Stimulated activated CD8-positive, alpha-beta memory T cell treated with anti-CD3 and anti-CD28 coated beads, Interleukin-7, amount 100 ng/mL, for 48 hours (primary cell): Measurements from ENCODE around the gene RTN4RL1.

Experiments used
- DNase-seq, 2 donors: peaks; one replicate each; pipeline ENCODE4 v3.0.0-alpha.2; 2020; ENCODE audit warnings: low read depth in 1 of 2; ENCODE audit errors: extremely low read depth in 1 of 2

The RTN4RL1 gene

DNA sequence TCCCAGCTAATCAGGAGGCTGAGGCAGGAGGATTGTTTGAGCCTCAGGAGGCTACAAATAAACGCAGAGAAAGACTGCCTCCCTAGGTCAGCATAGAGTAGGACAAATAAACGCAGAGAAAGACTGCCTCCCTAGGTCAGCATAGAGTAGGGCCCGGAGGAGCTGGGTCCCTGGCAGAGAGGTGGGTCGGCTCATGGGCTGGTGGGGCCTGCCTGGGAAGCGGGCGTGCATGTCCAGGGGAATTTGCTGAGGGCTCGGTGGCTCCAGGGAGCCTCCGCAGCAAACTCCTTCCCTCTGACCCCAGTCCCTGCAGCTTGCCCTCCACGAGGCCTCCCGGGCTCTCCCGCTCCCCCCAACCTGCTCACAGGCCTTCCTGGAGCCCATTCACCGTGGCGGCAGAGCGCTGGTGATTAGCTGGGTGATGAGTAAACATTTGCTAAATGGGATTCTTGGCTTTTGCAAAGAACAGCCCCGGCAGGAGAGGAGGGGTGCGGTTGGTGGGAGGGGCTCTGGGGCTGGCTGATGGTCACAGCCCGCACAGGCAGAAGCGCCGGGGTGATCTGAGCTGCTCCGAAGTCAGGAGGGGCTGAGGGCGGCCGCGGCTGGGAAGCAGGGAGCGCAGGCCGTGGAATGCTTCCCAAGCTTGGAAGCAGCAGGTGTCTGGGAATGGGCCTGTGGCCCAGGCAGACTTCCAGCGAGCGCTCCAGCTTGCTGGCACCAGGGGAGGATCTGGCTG lies 93.1 kb downstream of the RTN4RL1 start:
- no peak for DNase-seq

DNA sequence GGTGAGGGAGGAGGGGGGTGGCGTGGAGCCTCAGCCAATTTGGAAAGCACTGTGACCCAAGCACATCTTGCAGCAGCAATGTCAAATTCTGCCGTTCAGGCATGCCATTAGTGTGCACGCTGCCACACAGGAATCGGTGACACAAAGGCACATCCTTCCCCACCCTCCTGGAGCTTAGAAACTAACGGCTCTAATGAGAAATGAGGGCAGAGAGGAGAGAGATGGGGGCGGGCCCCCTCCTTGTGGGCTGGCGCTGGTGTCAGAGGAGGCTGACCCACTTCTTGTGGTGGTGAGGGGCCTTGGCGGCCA lies 94.8 kb downstream of the RTN4RL1 start:
- DNase-seq, result no peak

DNA sequence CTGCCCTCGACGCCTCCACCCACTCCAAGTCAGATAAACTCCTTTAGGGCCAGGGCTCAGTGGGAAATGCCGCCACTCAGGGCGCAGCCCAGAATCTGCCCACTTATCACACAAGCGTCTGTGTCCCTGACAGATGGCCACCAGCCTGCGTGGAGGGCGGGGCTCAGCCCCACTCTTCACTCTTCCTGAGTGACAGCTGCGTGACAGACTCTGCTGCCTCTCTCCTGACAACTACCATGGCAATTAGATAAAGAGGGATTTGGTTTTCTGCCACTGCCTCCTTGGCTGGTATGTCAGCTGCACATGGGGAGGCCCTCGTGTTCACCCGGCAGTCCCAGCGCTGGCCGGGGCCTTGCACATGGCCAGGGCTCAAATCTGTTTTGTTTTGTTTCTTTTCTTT lies 96.2 kb downstream of the RTN4RL1 start:
- no peak for DNase-seq

DNA sequence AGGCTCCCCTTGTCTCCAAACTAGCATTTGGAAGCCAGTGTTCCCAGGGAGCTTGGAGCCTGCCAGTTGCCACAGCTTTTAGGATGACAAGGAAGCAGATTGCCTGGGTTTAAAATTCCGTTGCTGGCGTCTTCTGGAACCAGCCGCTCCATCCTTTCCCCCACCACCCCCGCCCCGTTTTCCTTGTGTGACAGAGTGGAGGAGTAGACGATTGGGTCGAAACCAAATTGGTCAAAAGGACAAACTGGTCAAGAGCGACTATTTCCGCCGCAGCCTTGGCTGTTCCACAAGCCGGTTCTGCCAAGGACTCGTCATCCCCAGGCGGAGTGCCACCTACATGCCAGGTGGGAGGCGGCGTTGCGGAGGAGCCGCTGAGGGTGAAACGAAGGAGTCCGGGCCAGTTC lies 104.2 kb downstream of the RTN4RL1 start:
- no peak for DNase-seq

DNA sequence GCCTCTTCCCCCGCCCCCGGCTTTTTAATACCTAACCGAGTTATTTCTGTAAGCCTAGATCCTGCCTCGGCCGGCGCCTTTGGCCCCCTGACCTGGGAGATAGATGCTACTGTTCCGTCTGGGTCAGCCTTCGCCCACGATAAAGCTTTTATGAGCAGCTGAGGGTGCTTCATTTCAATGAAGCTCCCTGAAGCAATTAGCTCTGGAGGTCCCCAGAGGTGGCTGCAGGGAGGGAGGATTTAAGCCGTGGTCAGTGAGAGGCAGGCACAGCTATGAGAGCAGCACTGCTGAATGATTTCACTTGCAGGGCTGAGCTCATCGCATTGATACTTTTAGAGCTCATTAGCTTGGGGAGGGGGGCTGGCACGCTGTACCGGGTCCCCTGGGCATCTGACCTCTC lies 105.9 kb downstream of the RTN4RL1 start:
- no peak for DNase-seq

DNA sequence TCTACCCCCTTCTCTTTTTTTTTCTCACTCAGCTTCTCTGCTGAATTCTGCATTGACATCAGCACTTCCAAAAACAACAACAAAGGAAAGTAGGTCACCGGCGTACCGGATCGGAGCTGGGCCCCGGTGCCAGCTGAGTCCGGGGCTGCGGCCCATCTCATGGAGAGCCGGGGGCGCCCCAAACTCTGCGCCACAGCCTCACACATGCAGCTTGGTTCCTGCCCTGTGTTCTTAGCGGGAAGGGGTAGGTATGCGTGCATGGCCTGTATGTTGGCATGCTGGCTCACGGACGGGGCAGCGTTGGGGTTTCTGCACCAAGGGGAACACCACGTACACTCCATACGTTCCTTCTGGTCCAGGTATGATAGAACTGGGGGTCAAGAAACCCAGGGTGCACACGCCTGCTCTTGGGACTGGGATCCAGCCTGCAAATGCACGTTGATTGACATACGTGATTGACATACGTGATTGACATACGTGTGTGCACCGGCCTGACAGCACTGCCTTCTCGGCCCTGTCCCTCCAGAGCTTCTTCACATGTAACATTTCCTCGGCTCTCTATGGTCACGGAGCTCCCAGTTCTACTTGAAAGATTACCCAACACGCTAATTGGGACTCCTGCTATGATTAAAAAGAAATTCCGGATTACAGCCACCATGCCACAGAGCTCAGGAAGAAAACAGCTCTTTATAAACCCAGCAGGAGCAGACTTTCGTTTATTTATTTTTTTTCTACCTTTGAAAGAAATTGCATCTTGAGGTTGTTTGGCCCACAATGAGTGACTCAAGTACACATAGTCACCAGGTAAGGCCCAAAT lies 106.6 kb downstream of the RTN4RL1 start:
- DNase-seq, result no peak

DNA sequence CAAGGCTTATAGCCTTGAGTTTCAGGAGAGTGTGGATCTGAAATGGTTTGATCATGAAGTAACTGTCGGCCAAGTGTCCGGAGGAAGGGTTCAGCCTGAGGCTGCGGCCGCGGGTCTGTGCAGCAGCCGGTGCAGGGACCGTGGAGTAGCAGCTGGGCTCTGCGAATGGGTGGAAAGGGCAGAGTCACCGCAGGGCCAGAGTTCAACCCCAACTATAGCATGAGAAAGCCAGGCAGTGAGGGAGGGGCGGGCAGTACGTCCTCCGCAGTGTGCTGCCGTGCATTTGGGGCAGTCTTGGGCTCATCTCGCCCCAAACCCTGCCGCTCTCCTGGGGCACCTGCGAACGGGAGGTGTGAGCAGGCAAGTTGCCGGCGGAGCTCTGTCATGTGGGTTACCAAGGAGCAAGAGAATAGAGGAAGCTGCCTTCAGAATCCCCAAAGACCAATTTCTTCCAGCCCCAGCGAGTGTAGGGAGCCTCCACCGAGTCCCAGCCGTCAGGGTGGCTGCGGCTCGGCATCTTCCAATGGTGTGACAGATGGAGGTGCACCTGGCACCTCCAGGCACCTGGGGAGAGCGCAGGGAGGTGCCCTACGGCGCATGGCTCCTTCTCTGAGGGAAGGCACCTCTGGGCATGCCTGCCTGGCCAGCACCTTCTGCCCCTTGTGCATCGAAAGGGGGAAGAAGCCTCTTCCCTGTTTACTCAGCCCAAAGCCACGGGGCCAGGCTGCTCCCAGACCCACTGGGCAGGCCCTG lies 108.0 kb downstream of the RTN4RL1 start:
- no peak for DNase-seq

DNA sequence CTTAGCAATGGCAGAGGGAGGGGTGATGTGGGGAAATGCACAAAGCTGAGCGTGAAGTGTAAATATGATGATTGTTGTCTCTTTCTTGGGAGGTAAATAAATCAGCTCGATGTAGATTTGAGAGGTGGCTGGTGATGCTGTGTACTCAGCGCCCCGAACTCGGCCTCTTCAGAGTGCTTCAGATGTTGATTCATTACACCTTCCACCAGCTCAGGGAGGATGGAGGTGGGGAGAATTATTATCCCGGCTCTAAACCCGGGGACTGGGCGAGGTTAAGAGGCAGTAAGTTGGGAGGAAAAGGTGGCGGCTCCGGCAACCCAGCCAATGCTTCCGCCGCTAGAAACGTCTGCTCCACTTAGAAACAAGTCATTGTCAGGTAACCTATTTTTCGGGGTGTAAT lies 108.8 kb downstream of the RTN4RL1 start:
- no peak for DNase-seq

DNA sequence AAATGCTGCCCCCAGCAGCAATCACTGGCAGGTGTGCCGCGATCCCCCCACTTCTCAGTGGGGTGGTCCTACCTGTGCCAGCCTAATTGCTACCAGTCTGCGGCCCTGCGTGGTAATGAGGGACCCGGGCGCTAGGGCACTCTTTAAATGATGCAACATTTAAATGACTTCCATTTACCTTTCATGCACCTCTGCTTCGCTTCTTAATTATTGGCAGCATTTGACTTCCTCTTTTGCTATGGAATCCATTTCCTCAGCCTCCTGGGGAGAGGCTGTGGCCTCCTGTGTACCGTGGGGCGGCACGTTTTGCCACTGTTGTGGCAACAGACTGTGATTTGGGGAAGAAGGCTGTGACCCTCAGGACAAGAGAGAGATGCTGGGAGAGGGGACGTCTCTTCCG lies 109.2 kb downstream of the RTN4RL1 start:
- no peak for DNase-seq

DNA sequence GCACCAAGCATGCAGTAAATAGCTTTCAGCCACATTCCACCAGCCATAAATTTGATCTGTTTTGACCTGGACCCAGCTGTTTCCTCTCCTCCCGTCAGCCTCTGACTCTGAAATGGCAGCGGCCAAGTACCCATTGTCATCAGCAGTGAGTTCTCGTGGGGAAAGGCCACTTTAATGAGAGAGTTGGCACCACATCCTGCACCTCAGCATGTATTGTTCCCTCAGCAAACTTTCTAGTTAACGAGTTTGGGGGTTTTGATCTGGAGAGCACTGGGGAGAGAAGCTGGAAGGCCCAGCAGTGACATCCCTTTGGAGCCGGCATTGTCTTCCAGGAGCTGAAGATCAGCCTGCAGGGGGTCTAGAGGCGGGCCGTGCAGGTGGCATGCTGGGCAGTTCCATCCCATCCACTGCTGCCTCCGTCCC lies 110.5 kb downstream of the RTN4RL1 start:
- DNase-seq, result no peak

DNA sequence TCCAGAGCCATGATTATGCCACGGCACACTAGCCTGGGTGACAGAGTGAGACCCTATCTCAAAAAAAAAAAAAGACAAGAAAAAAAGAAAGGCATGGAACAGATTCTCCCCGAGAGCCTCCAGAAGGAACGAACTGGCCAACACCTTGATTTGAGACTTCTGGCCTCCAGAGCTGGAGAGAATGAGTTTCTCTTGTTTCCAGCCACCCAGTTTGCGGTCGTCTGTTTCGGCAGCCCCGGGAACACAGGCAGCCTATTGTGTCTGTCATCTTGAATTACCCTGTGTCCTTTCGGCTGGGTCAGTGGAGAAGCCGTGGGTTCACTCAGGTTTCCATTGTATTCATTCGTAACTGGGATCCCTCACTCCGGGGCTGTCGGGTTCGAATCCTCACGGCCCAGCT lies 111.4 kb downstream of the RTN4RL1 start:
- DNase-seq, result no peak

DNA sequence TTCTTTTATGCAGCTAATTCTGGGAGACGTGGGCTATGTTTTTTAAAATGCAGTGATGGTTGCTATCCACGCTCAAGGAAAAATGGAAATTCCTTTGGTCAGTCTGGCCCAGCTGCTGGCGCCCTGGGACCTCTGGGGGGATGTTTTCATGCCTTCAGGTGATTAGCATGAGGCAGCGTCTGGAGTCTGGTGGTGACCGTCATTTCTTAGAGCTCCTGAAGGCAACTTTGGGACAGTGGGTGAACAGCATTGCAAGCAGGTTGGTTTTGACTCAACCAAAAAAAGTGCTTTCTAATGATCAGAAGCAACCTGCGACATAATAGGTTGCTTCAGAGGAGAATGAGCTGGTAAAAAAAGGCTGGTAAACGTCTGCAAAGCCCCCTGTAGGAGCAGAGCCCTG lies 113.0 kb downstream of the RTN4RL1 start:
- DNase-seq, result no peak

DNA sequence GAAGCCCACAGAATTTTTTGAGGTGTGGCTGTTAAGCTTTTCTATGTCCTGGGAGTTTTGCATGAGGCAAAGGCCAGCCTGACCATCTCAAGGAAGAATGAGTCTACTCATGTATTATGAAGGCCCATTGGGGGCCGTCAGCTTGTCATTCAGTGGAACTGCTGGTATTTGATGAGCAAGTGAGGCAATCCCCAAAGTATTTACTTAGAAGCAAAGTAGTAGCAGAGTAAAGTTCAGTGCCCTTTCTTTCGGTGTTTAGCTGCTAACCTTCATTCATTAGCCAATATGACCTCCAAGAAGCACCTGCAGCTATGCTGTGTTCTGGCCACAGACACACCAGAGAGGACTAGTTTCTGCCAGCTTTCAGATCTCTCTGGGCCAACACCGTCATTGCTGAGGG lies 115.1 kb downstream of the RTN4RL1 start:
- no peak for DNase-seq

DNA sequence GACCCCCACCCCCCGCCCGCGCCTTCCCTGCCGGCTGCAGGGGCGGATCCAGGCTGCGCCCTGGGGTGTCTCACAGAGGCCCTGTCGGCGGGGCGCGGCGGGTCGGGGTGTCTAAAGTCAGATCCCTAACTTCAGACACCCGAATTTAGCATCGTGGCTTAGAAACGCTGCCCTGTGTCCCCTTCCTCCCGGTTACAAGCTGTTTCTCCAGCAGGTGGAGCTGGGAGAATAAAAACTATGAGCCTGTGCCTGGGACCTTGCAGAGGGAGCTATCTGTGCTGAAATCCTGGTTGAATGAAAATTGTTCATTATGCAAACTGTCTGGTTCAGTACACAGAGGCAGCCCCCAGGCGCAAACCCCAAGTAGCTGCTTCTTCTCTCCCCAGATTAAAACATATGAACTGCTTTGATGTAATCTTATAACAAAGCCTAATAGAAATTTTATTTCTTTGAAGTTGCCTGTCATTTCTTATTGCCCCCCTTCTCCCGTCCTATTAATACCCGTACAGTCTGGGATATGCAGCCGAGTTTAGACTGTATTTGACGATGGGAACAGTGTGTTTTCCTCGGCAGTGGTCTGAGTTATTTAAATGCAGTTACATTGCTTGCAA lies 116.3 kb downstream of the RTN4RL1 start:
- DNase-seq, result peak in 1 of 2 donors; percentile 22

DNA sequence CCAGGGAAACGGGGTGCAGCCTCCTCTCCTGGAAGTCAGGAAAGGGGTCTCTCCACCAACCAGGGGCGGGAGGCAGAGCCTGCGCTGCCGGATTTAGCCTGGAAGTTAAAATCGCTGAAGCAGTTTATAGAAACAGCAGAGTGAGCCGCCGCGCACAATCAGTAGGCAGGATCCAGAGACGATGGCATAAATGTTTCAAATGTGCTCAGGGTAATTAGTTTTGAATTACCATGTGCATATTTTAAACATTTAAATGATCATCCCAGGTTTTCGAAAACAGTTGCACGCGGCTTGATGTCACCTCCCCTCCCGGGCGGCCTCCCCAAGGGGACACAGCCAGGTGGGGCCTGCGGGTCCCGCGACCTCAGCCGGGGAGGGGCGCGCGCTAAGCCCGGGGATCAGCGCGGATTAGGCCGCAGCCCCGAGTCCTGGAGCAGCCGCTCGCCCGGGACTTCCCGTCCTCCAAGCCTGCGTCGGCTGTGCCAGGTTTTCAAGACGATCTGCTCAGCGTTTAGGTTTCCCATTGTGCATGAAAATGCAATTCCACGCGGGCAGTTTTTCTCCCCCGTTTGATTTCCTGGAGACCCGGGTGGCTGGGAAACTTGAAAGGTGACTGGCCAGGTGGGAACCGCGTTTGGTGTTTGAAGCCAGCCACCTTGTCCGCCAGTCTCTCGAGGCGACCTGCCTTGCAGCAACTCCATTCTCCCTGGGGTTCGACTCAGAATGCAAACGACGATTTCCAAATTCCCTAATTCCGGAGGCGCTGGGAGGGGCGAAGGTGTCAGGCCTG lies 117.0 kb downstream of the RTN4RL1 start:
- DNase-seq, result no peak

DNA sequence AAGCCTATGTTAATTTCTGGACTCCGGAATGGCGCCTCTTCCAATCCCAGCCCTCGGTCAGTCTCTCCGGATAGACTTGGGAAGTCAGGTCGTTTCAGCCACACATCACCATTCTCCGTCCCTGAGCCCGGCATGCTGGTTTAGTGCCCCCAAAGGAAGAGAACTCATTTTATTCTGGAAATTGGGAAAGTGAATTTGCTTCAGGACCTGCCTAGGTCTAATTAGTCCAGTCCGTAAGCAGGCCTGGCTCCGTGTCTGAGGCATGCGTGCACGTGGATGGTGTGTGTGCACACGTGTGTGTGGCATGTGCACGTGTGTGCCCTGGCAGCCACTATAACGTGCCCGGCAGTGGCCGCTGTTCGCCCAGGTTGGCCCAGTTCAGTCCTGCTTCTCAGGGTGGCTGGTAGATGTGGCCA lies 117.9 kb downstream of the RTN4RL1 start:
- DNase-seq, result no peak

DNA sequence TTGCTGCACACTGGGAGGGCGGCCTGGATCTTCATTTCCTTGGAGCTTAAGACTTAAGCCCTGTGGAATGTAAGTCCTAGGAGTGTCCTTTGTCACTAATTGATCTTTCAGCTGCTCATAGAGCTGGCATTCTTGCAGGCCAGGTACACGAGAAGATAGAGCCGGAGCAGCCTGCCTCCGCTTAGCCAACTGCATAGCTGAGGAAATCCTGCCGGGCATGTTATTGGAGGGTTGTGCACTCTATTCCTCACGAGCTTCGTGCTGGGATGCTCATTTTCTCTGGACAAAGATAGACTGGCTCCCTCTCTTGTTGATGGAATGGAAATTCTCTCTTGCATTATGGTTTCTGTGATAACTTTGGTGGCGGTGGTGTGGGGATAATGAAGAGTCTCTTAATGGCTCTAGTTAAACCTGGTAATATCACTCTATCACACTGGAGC lies 118.5 kb downstream of the RTN4RL1 start:
- no peak for DNase-seq

DNA sequence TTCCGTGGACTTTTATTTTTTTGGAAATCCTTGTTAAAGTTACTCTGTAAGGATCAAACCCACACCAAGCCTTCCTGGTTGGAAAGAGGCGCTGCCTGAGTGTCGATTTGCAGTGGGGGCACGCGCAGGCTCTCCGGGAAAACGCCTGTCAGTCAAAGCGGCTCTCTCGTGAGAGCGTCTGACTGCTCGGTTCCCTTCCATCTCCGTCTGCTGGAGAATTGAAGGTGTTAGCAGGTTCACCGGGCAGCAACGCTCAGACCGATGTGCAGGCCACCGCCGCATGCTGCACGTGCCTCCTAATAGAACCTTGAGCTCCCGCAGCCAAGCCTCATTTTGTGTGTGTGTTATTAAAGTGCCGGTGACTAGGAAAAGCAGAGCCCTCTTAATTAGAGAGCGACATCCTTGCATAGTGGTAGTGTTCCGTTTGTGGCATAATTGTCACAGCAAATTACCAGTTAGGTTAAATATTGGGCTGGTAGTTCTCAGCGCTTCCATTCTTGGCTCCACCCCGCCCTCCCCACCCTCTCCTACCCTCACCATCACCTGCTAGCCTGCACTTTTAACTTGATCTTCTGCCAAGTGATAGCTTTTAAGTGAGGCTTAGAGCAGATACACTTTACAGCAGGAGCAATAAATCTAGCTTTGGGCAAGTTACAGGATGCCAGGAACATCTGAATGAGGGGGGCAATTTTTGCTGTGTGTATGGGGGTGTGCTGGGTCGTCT lies 119.8 kb downstream of the RTN4RL1 start:
- DNase-seq, result no peak

DNA sequence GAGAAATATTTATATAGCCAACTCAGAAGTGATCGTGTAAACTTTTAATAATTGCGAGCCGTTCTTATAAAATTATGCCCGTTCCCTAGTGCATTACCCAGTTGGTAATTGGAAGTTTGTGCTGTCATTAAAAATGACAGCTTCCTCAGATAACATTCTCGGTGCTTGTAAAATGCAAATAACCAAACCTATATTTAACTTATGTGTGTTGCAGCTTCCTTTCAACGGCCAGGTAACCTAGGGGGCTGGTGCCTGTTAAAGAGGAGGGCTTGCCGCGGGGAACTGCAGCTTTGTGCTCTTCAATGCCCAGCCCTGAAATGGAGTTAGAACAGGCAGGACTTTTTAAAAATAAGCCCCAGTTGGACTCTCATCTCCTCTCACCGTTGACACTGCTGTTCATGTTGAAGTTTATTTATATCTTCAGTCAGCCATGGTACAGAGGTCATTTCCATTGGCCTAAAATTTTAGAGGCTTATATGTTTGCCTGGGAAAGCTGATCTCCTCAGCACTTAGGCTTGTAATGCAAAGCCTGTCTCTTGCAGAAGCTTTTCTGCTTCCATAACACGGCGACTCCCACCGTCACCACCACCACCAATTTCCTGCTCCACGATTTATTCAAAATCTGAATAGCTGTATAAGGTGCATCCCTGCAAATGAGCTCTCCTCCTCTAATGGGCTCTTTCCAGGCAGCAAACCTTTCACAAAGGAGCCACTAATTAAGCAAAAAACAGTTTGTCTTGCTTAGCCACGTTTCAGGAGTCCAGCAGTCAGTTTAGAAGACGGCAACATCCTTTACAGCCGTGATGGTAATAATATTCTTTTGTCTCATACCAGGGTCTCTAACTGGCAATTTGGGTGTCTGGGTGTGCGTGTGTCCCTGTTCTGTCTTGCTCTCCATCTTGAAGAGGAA lies 120.6 kb downstream of the RTN4RL1 start:
- no peak for DNase-seq
